Calu3 (cell line): Measurements from ENCODE around the gene ZBTB22. TPM values are rescaled to one million over a fixed set of nuclear protein-coding genes. Genes with fewer than 3 reads are reported as not detected.

Source experiments
- BruUV-seq: library from RNA; stranded (reverse); fragments of 400-500 nt; replicated peaks from 2 replicates; lab custom pipeline; 2021; lab: Mats Ljungman, UMichigan
- CTCF ChIA-PET: fragments of 300-600 bp; sonication (Branson Sonifier 250); formaldehyde crosslinking; loops from one replicate; lab custom pipeline; 2022; ENCODE audit warnings: antibody characterized with exemption; lab: Charles Lee
- DNase-seq: peaks from one replicate; pipeline ENCODE4 v3.0.0; 2022
- H3K27ac Mint-ChIP-seq: one replicate; pipeline ENCODE4 v1.8.0; 2022; ENCODE audit warnings: mixed read lengths; ENCODE audit not compliant: unreplicated experiment
- H3K27me3 Mint-ChIP-seq: one replicate; pipeline ENCODE4 v1.8.0; 2022; ENCODE audit warnings: mixed read lengths; ENCODE audit not compliant: unreplicated experiment
- H3K36me3 Mint-ChIP-seq: one replicate; pipeline ENCODE4 v1.8.0; 2022; ENCODE audit warnings: mild to moderate bottlenecking, moderate library complexity, mixed read lengths; ENCODE audit not compliant: insufficient read depth, unreplicated experiment
- H3K4me1 Mint-ChIP-seq: one replicate; pipeline ENCODE4 v1.8.0; 2022; ENCODE audit warnings: mild to moderate bottlenecking, low read depth, mixed read lengths; ENCODE audit not compliant: unreplicated experiment
- H3K4me3 Mint-ChIP-seq: one replicate; pipeline ENCODE4 v1.8.0; 2022; ENCODE audit warnings: mild to moderate bottlenecking, low read depth, moderate library complexity, mixed read lengths; ENCODE audit not compliant: unreplicated experiment
- H3K9me3 Mint-ChIP-seq: one replicate; pipeline ENCODE4 v1.8.0; 2022; ENCODE audit warnings: low read depth, mixed read lengths; ENCODE audit not compliant: unreplicated experiment
- CTCF ChIP-seq: fragments of 200-600 bp; IDR thresholded peaks from one replicate; pipeline ENCODE4 v1.8.0; 2022; ENCODE audit warnings: antibody characterized with exemption; ENCODE audit not compliant: unreplicated experiment
- intact Hi-C: fragments of 100-400 bp; cut with micrococcal nuclease; formaldehyde crosslinking; loops from one replicate; pipeline ENCODE4 v1.10.0; 2022; ENCODE audit not compliant: unreplicated experiment
- total RNA-seq: library from RNA; stranded (reverse); gene quantifications from 2 replicates; pipeline ENCODE4 v1.2.3, GENCODE V29; 2022

Gene ZBTB22
- total RNA-seq, 1 experiment from 2014 or later: 22.6 TPM

DNA sequence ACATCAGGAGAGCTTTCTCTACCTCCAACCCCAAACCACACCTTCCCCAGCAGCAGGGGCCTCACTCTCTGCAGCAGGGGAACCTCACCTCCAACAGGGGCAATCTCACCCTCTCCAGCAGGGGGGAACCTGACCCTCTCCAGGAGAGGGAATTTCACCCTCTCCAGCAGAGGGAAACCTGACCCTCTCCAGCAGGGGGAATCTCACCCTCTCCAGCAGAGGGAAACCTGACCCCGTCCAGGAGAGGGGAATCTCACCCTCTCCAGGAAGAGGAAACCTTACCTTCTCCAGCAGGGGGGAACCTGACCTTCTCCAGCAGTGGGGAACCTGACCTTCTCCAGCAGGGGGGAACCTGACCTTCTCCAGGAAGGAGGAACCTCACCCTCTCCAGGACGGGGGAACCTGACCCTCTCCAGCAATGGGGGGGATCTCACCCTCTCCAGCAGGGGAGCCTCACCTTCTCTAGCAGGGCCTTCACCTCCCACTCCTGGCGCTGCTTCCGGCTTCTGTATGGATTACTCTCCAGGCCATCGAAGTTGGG, 37.5 kb downstream of the ZBTB22 start:
- peak overlapping the region; percentile 62 for H3K27ac Mint-ChIP-seq
- peaks cover 31% of the 10 kb centered on the region for H3K4me1 Mint-ChIP-seq
- H3K36me3 Mint-ChIP-seq: peaks cover 92% of the 10 kb centered on the region
- intact Hi-C loops: no loop called here
- DNase-seq: peak; percentile 86
- no TSS peak for BruUV-seq
- H3K27me3 Mint-ChIP-seq: no peaks in the 10 kb centered on the region
- no peak overlapping the region for H3K4me3 Mint-ChIP-seq
- peak; percentile 98 for TF ChIP-seq CTCF
- no peaks in the 10 kb centered on the region for H3K9me3 Mint-ChIP-seq
- CTCF ChIA-PET: interaction anchor here (0.5 to 1.3 kb wide), 4 partner anchors 8 to 54 kb away, joined by 3 to 5 read pairs (median 5); no protein-coding TSS in a partner anchor

DNA sequence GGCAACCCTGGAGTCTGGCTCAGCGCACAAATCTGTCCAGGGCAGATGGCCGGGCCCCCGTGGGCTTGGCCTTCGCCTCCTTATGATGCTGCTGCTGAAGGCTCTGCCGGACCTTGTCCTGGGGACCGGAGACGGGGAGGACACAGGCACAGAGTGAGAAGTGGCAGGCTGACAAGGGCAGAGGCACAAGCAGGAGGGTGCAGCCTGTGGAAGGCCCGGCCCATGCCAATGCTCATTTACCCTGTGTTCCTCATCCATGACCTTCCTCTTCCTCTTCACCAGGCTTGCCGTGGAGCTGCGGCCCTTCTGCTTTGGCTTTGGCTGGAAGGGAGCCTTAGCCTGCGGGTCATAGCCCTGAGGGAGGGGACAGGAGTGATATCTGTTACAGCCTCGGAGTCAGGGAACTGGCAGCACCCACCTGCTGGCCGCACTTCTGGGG, 38.3 kb downstream of the ZBTB22 start:
- Mint-ChIP-seq H3K4me1 (peaks cover 38% of the 10 kb centered on the region), H3K36me3 (peaks cover 97% of the 10 kb centered on the region), H3K27me3 (no peaks in the 10 kb centered on the region), H3K9me3 (no peaks in the 10 kb centered on the region), H3K27ac (peak overlapping the region; percentile 62), H3K4me3 (no peak overlapping the region)
- no TSS peak for BruUV-seq
- DNase-seq: no peak
- intact Hi-C loops: no loop called here
- CTCF ChIA-PET: interaction anchor here (0.5 to 1.3 kb wide), 4 partner anchors 9 to 54 kb away, joined by 3 to 5 read pairs (median 5); no protein-coding TSS in a partner anchor
- TF ChIP-seq CTCF: no peak

- H3K27me3 Mint-ChIP-seq: no peaks in the 10 kb centered on the region
- peaks cover 97% of the 10 kb centered on the region for H3K36me3 Mint-ChIP-seq
- H3K9me3 Mint-ChIP-seq: no peaks in the 10 kb centered on the region
- no peak for TF ChIP-seq CTCF
- no TSS peak for BruUV-seq
- H3K27ac Mint-ChIP-seq: peak overlapping the region; percentile 62
- intact Hi-C loops: no loop called here
- H3K4me1 Mint-ChIP-seq: peaks cover 43% of the 10 kb centered on the region
- no peak for DNase-seq
- H3K4me3 Mint-ChIP-seq: no peak overlapping the region
- CTCF ChIA-PET: interaction anchor here (1.3 to 2.2 kb wide), 2 partner anchors 21 kb away, joined by 5 to 14 read pairs; no protein-coding TSS in a partner anchor
Measured at GRCh38 chr6:33278810-33279209, 38.7 kb downstream of the ZBTB22 start.

GRCh38 chr6:33278392-33278741, 39.2 kb downstream of the ZBTB22 start:
- no peak for DNase-seq
- BruUV-seq: no TSS peak
- Mint-ChIP-seq H3K9me3 (no peaks in the 10 kb centered on the region), H3K27ac (peak overlapping the region; percentile 62), H3K4me1 (peaks cover 48% of the 10 kb centered on the region), H3K27me3 (no peaks in the 10 kb centered on the region), H3K4me3 (peak overlapping the region; percentile 94), H3K36me3 (peaks cover 97% of the 10 kb centered on the region)
- no peak for TF ChIP-seq CTCF
- CTCF ChIA-PET: interaction anchor here (1.6 to 2.2 kb wide), 2 partner anchors 21 to 46 kb away, joined by 3 to 14 read pairs; no protein-coding TSS in a partner anchor
- intact Hi-C loops: no loop called here
